Measurements from ENCODE around the gene SLC52A1. TPM values are rescaled to one million over a fixed set of nuclear protein-coding genes. Genes with fewer than 3 reads are reported as not detected.
"Not testable (repeated sequence)": the region's sequence is repeated elsewhere in the genome, so short reads cannot be mapped to it uniquely, and the experiment has no call there.

Gene SLC52A1
- total RNA-seq, 1 donor from 2014 or later = 0.23 TPM

DNA sequence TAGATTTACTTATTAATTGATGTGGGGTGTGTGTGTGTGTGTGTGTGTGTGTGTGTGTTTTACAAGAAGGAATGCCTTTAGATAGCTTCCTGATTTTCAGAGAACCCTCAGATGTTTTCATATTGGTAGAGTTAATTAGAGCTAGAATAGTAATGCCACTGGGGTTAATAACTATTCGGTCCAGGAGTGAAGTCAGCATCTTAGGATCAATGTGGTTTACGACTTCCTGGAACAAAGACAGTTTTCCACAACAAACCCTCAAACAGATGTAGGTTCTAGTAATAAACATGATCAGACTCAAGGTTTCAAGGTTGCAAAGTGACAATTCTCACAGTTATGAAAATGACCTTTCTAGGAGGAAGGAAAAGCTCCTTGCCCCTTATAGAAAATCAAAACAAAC, 12.2 kb upstream of the SLC52A1 start:
- peaks cover 18% of the 10 kb centered on the region for H3K36me3 Mint-ChIP-seq (ENCODE audit: low read depth)
- no peak for DNase-seq (ENCODE audit: low spot score)
- intact Hi-C loops (cut with micrococcal nuclease) = loop anchor here (2.0 to 5.0 kb wide), 2 partner anchors 17 to 140 kb away; no protein-coding TSS in a partner anchor
- H3K4me3 Mint-ChIP-seq = peak overlapping the region; percentile 35
- peak overlapping the region; percentile 75 for H3K27ac Mint-ChIP-seq
- no peaks in the 10 kb centered on the region for H3K27me3 Mint-ChIP-seq (ENCODE audit: insufficient read depth)
- peaks cover 45% of the 10 kb centered on the region for H3K4me1 Mint-ChIP-seq (ENCODE audit: low read depth)
- no peaks in the 10 kb centered on the region for H3K9me3 Mint-ChIP-seq

DNA sequence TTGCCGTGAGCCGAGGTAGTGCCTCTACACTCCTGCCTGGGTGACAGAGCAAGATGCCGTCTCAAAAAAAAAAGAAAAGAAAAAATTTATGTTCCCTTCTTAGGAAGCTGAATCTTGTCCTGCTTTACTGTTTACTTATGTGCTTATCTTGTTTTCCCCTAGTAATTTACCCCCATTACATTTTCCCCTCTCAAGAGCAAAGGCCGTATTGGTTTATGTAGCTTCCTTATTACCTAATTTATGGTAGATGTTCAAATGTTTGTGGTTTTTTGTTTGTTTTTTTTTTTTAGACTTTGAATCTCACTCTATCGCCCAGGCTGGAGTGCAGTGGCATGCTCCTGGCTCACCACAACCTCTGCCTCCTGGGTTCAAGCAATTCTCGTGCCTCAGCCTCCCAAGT, 10.3 kb upstream of the SLC52A1 start:
- no peak overlapping the region for H3K4me3 Mint-ChIP-seq
- H3K9me3 Mint-ChIP-seq = no peaks in the 10 kb centered on the region
- H3K27ac Mint-ChIP-seq = peak overlapping the region; percentile 50
- H3K4me1 Mint-ChIP-seq (ENCODE audit: low read depth) = peaks cover 52% of the 10 kb centered on the region
- DNase-seq (ENCODE audit: low spot score) = no peak
- H3K27me3 Mint-ChIP-seq (ENCODE audit: insufficient read depth) = no peaks in the 10 kb centered on the region
- intact Hi-C loops (cut with micrococcal nuclease) = loop anchor here (5.0 kb wide), 1 partner anchor 138 kb away; no protein-coding TSS in a partner anchor
- H3K36me3 Mint-ChIP-seq (ENCODE audit: low read depth) = peaks cover 23% of the 10 kb centered on the region

DNA sequence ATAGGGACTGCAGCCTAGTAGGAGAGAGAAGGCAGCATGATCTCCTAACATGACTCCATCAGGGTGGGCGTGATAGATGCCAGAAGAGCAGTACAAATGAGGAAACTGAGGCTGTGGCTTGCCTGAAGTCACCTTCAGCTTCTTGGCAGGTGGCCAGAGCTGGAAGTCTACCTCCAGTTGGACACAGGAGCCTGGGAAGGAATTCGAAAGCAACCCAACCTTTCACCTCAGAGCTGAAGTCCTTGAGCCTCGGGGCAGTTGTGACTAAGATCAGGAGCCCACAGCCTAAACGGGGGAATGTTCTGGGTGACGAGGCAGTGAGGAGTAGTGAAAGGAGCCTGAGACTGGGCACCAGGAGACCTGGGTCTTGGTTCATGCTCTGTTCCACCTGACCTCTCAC, 9.4 kb upstream of the SLC52A1 start:
- DNase-seq (ENCODE audit: low spot score) = no peak
- Mint-ChIP-seq H3K4me1 (ENCODE audit: low read depth) (peaks cover 49% of the 10 kb centered on the region), H3K27ac (peak overlapping the region; percentile 8), H3K36me3 (ENCODE audit: low read depth) (peaks cover 24% of the 10 kb centered on the region), H3K4me3 (no peak overlapping the region), H3K9me3 (no peaks in the 10 kb centered on the region), H3K27me3 (ENCODE audit: insufficient read depth) (no peaks in the 10 kb centered on the region)
- intact Hi-C loops (cut with micrococcal nuclease) = loop anchor here (5.0 kb wide), 1 partner anchor 137 kb away; no protein-coding TSS in a partner anchor

DNA sequence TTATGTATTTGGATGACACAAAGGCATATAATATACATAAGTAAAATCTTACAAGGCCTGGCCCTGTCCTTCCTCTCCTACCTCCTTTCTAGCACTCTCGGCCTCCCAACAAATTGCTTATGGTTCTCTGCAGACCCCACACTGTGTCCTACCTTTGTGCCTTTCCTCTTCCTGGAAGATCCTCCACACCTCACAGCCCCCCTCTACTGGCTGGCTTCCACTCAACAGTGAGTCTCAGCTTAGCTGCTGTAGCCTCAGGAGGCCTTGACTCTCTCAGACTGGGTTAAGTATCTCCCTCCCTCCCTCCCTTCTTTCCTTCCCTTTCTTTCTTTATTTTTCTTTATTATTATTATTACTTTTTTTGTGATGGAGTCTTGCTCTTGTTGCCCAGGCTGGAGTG, 8.3 kb upstream of the SLC52A1 start:
- H3K36me3 Mint-ChIP-seq (ENCODE audit: low read depth) = peaks cover 22% of the 10 kb centered on the region
- H3K4me1 Mint-ChIP-seq (ENCODE audit: low read depth) = peaks cover 44% of the 10 kb centered on the region
- intact Hi-C loops (cut with micrococcal nuclease) = no loop called here
- H3K9me3 Mint-ChIP-seq = no peaks in the 10 kb centered on the region
- DNase-seq (ENCODE audit: low spot score) = no peak
- no peaks in the 10 kb centered on the region for H3K27me3 Mint-ChIP-seq (ENCODE audit: insufficient read depth)
- peak overlapping the region; percentile 82 for H3K27ac Mint-ChIP-seq
- H3K4me3 Mint-ChIP-seq = peak overlapping the region; percentile 83

DNA sequence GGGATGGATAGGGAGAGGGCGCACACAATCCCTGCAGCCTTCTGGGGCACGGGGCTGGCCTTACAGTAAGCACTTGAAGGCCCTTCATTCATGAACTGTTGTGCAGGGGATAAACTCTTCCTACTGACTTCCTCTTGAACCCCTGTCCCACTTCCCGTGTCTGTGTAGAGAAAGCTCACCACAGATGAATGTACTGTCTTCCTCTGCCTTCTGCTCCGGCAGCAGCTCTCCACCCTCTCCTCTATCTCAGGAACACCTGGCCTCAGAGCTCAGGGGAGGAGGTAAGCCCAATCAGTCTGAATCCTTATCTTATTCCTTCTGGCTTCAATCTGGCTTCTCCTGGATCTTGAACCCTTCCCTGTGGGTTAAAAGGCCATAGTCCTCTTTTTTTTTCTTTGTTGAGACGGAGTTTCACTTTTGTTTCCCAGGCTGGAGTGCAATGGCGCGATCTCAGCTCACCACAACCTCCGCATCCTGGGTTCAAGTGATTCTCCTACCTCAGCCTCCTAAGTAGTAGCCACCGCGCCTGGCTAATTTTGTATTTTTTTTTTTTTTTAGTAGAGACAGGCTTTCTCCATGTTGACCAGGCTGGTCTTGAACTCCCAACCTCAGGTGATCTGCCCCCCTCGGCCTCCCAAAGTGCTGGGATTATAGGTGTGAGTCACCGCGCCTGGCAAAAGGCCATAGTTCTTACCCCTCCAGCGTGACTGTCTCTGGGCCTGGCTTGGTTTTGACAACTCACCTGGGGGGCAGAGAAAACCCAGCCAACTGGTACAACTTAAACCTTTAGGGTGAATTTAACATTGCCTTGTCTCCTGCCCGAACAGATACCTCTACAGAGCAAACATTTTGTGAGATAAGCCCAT, 7.2 kb upstream of the SLC52A1 start:
- DNase-seq (ENCODE audit: low spot score) = peak; percentile 28
- H3K9me3 Mint-ChIP-seq = no peaks in the 10 kb centered on the region
- intact Hi-C loops (cut with micrococcal nuclease) = loop anchor here (1.0 kb wide), 1 partner anchor 11 kb away; no protein-coding TSS in a partner anchor
- H3K27ac Mint-ChIP-seq = peak overlapping the region; percentile 92
- H3K4me3 Mint-ChIP-seq = peak overlapping the region; percentile 83
- peaks cover 20% of the 10 kb centered on the region for H3K36me3 Mint-ChIP-seq (ENCODE audit: low read depth)
- H3K27me3 Mint-ChIP-seq (ENCODE audit: insufficient read depth) = no peaks in the 10 kb centered on the region
- peaks cover 38% of the 10 kb centered on the region for H3K4me1 Mint-ChIP-seq (ENCODE audit: low read depth)

DNA sequence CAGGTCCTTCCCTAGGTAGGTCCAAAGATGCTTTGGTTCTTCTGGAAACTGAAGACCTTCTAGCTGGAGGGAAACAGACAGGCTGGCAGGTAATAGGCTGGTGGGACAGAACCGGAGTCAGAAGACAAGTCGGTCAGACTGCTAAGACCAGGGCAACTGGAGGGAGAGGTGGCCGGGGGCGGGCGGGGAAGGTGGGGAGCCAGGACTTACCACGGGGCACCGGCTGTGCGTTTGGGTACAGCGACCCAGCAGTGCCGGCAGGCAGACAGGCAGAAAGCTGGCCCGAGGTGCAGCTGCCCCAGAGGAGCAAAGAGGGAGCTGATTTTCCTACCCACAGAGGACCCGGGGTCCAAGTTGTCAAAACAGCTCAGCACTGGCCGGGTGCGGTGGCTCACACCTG, 575 bp downstream of the SLC52A1 start:
- H3K4me3 Mint-ChIP-seq = no peak overlapping the region
- H3K27ac Mint-ChIP-seq = peak overlapping the region; percentile 9
- H3K36me3 Mint-ChIP-seq (ENCODE audit: low read depth) = peaks cover 3% of the 10 kb centered on the region
- intact Hi-C loops (cut with micrococcal nuclease) = loop anchor here (5.0 to 10.0 kb wide), 2 partner anchors 43 to 80 kb away; partner anchors contain the start of genes USP6, ZFP3 and ZNF232
- no peak for DNase-seq (ENCODE audit: low spot score)
- peaks cover 7% of the 10 kb centered on the region for H3K27me3 Mint-ChIP-seq (ENCODE audit: insufficient read depth)
- no peaks in the 10 kb centered on the region for H3K9me3 Mint-ChIP-seq
- peaks cover 19% of the 10 kb centered on the region for H3K4me1 Mint-ChIP-seq (ENCODE audit: low read depth)

DNA sequence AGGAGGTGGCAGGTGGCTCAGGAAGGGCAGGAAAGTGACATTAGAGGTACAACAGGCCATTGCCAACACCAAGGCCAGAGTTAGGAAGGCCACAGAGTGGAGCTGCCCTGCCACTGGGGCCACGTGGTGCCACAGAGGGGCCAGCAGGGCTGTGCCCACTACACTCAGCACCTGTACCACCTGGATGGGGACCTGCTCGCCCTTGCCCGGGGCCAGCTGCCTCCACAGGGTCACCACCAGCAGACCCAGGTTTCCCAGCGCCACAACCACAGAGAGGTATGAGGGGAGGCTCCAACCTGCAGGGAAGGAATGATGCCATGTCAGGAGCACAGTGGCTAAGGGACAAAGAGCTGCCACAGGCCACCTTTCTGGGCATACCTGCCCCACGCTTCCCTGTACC, 1.2 kb downstream of the SLC52A1 start:
- Mint-ChIP-seq H3K36me3 (ENCODE audit: low read depth) (peaks cover 2% of the 10 kb centered on the region), H3K9me3 (no peaks in the 10 kb centered on the region), H3K27me3 (ENCODE audit: insufficient read depth) (peaks cover 7% of the 10 kb centered on the region), H3K4me3 (no peak overlapping the region), H3K4me1 (ENCODE audit: low read depth) (peaks cover 19% of the 10 kb centered on the region), H3K27ac (no peak overlapping the region)
- DNase-seq (ENCODE audit: low spot score) = no peak
- intact Hi-C loops (cut with micrococcal nuclease) = loop anchor here (5.0 to 10.0 kb wide), 2 partner anchors 43 to 81 kb away; partner anchors contain the start of genes USP6, ZFP3 and ZNF232

DNA sequence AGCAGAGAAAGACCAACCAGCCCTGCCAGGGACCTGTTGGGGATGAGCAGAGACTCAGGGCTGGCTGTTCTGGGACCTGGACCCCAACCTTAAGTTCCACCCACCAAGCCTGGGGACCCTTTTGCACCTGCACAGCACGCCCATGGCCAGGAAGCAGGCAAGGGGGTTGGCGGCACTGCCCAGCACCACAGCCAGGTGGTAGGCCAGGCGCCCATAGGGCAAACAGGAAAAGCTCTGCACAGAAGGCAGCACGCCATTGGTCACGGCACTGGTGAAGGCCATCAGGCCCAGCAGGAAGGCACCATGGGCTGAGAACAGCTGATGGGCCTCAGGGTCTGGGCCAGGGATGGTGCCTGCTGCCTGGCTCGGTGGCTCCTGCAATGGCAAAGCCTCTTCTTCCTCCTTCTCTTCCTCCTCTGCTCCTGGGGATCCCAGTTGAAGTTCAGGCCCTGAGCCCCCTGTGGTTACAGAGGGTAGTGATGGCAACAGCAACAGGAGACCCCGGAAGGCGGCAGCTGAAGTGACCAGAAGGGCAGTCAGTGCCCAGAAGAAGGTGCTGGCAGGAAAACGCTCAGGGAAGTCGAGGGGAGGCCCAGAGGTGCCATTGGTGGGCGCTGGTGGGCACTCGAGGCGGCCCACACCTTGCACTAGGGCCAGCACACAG, 1.7 kb downstream of the SLC52A1 start:
- no peak overlapping the region for H3K27ac Mint-ChIP-seq
- peaks cover 7% of the 10 kb centered on the region for H3K27me3 Mint-ChIP-seq (ENCODE audit: insufficient read depth)
- intact Hi-C loops (cut with micrococcal nuclease) = loop anchor here (5.0 to 10.0 kb wide), 2 partner anchors 44 to 81 kb away; partner anchors contain the start of genes USP6, ZFP3 and ZNF232

DNA sequence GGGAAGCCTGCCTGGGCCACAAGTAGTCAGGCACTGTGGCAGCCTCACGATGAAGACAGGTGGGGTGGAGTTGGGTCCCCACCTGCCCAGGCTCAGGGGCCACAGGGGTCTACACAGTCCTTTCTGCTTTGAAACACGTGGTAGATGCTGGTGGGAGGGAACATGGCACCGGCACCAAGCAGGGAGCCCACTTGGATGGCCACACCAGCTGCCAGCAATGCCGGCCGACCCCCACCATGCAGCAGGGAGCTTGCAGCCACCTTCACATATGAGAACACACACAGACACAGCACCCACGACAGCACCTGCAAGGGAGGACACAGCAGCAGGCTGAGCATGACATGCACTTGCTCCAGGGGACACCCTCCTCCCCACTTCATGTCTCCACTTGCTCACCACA, 2.4 kb downstream of the SLC52A1 start:
- Mint-ChIP-seq H3K4me1 (ENCODE audit: low read depth) (peaks cover 19% of the 10 kb centered on the region), H3K27ac (no peak overlapping the region), H3K27me3 (ENCODE audit: insufficient read depth) (peaks cover 7% of the 10 kb centered on the region), H3K36me3 (ENCODE audit: low read depth) (peaks cover 4% of the 10 kb centered on the region), H3K9me3 (no peaks in the 10 kb centered on the region), H3K4me3 (no peak overlapping the region)
- no peak for DNase-seq (ENCODE audit: low spot score)
- intact Hi-C loops (cut with micrococcal nuclease) = loop anchor here (5.0 to 10.0 kb wide), 2 partner anchors 44 to 82 kb away; partner anchors contain the start of genes USP6, ZFP3 and ZNF232

More for the DNA sequence above, 1.7 kb downstream of the SLC52A1 start:
- Mint-ChIP-seq H3K9me3 (no peaks in the 10 kb centered on the region), H3K4me1 (ENCODE audit: low read depth) (peaks cover 19% of the 10 kb centered on the region), H3K36me3 (ENCODE audit: low read depth) (peaks cover 2% of the 10 kb centered on the region), H3K4me3 (no peak overlapping the region)
- no peak for DNase-seq (ENCODE audit: low spot score)

DNA sequence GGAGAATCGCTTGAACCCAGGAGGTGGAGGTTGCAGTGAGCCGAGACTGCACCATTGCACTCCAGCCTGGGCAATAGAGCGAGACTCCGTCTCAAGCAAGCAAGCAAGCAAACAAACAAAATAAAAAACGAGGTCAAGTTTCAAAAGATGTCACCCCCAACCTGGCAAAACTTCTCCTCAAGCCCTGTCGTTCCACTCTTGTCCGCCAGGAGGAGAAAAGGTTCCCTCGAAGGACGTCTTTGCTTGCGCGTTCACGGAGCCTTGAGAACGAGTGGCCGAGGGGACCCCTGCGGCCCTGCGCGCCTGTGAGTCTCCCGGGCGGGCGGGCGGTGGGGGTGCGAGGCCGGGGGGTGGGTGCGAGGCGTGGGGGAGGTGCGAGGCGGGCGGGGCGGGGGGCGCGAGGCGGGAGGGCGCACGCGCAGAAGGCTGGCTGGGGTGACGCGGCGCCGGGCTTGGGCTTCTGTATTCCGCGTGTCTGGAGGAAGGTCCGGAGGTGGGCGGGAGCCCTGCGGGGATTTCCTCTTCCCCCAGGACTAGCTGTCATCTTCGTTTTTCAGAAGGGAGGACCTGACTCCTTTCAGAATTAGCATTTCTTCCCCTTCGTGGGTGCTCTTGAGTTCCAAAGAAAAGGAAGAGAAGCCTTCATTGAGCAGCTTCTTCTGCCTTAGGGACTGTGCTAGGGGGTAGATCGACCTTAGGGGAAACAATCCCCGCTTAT, 3.7 kb downstream of the SLC52A1 start:
- peak; percentile 73 for DNase-seq (ENCODE audit: low spot score)
- H3K27ac Mint-ChIP-seq = peak overlapping the region; percentile 95
- peaks cover 19% of the 10 kb centered on the region for H3K4me1 Mint-ChIP-seq (ENCODE audit: low read depth)
- intact Hi-C loops (cut with micrococcal nuclease) = loop anchor here (1.0 to 10.0 kb wide), 10 partner anchors 11 to 122 kb away; partner anchors contain the start of genes CAMTA2, INCA1, KIF1C and RNF167
- peaks cover 5% of the 10 kb centered on the region for H3K36me3 Mint-ChIP-seq (ENCODE audit: low read depth)
- no peaks in the 10 kb centered on the region for H3K9me3 Mint-ChIP-seq
- peak overlapping the region; percentile 86 for H3K4me3 Mint-ChIP-seq
- H3K27me3 Mint-ChIP-seq (ENCODE audit: insufficient read depth) = peaks cover 7% of the 10 kb centered on the region

DNA sequence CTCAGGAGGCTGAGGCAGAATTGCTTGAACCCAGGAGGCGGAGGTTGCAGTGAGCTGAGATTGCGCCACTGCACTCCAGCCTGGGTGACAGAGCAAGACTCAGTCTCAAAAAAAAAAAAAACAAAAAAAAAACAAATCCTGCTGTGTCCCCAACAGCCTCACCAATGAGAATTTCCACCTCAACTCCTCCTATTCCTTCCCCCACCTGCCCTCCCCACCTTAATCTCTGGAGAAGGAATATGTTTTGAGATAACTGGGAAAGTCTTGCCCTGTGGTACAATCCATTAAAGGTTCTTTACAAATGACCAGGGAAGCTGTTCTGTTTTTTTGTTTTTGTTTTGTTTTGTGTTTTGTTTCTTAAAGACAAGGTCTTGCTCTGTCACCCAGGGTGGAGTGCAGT, 5.1 kb downstream of the SLC52A1 start:
- not testable (repeated sequence) for DNase-seq (ENCODE audit: low spot score); H3K9me3 Mint-ChIP-seq; H3K27me3 Mint-ChIP-seq (ENCODE audit: insufficient read depth); H3K36me3 Mint-ChIP-seq (ENCODE audit: low read depth)
- Mint-ChIP-seq H3K4me3 (peak overlapping the region; percentile 86), H3K27ac (peak overlapping the region; percentile 95), H3K4me1 (ENCODE audit: low read depth) (peaks cover 19% of the 10 kb centered on the region)
- intact Hi-C loops (cut with micrococcal nuclease) = loop anchor here (2.0 to 10.0 kb wide), 4 partner anchors 17 to 85 kb away; partner anchors contain the start of genes CAMTA2, USP6, ZFP3 and ZNF232

DNA sequence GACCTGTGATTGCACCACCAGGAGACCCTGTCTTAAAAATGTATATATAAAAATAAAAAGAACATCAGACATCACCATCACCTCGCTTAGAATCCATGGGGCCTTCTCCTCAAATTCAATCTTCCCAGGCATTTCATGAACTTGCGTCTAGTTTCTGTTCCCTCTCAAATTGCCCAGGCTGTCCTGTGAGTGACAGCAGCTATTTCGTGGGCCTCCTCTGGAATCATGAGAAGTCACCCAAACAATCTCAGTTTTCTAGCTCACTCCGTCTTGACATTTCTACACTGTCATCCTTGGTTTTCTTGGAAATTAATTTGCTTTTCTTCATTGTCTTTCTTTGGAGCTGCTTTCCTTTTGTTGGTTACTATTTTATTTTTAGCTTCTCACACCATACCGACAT, 7.3 kb downstream of the SLC52A1 start:
- no peak for DNase-seq (ENCODE audit: low spot score)
- intact Hi-C loops (cut with micrococcal nuclease) = no loop called here
- peaks cover 19% of the 10 kb centered on the region for H3K36me3 Mint-ChIP-seq (ENCODE audit: low read depth)
- H3K4me3 Mint-ChIP-seq = no peak overlapping the region
- H3K27ac Mint-ChIP-seq = no peak overlapping the region
- peaks cover 26% of the 10 kb centered on the region for H3K4me1 Mint-ChIP-seq (ENCODE audit: low read depth)
- no peaks in the 10 kb centered on the region for H3K27me3 Mint-ChIP-seq (ENCODE audit: insufficient read depth)
- H3K9me3 Mint-ChIP-seq = no peaks in the 10 kb centered on the region

All from activated T-helper 1 cell treated with anti-CD3 and anti-CD28 coated beads, Interleukin-12 subunit alpha, Interleukin-12 subunit beta, Interleukin-2, Interleukin-4 antibody, amounts not matched to agents 30 ng/mL and 10 ng/mL and 1 ng/mL, durations not matched to agents 14 hours and 24 hours and 36 hours (primary cell).